GM18519 (cell line): Measurements from ENCODE around the gene FBN1.

Source experiments
- ATAC-seq: cut with Tn5 transposase; IDR thresholded peaks from one replicate; pipeline ENCODE4 v1.9.1; 2021; ENCODE audit warnings: mild to moderate bottlenecking, moderate library complexity; ENCODE audit not compliant: unreplicated experiment, low FRiP score

Gene FBN1

DNA sequence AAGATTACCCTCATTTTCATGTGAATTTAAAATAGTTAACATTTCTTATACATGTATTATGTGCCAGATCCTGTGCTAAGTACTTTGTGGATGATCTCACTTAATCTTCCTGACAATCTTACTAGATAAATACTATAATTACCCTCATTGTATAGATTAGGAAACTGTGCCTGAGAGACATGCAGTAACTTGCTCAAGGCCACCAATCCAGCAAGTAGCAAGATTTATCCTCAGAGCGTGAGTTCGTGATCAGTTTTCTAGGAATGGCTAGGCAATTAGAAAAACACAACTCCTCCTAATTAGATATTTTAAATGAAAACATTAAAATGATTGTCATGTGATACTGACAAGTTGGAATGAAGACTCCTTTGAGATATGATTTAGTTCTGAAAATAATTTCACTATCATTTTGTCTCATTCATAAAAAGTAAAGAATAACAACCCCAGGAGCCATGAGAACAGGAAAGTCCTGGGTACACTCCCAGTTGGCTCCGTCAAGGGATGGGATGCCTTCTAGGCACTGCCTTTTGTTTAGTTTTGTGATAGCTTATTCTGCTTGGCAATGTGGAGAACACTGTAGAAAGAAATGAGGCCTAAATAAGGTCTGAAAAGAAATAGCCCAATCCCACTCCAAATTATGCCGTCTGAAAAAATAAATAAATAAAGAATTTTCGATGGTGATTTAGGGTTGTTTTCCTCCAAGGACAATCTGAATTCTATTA is 61.3 kb downstream of the FBN1 start:
- ATAC-seq: no peak

DNA sequence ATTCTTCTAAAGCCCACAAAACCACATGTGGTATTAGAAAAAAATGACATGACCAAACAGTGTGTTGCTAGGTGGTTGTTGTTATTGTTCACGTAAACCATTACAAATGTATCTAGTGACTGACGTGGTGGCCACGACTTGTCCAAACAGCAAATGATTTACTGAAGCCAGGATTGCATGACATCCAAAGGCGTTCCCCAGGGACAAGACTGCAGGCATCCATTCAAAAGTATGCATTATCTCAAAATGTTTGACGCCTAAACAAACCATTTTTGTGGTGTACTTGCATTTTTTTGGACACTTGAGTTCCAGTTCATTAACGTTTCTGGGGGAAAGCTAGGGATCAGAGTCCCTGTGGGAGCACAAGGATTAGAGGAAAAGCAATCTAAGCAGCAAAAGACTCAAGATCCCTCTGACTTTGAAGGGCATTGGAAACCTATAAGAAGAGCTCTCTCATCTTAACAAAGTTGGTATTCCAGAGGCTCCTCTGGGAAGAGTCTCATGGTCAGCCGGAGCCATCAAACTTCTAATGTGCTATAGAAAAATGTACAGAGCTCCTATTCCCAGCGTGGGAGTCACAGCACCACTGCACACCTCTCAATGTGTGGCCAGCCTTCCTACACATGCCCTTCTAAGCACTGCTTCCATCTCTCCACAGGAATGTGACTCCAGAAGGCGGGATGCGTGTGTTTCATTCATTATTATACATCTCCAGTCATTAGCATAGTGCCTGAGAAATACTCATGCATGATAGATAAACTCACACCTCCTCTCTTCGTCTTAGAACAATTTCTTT is 62.9 kb downstream of the FBN1 start:
- no peak for ATAC-seq

DNA sequence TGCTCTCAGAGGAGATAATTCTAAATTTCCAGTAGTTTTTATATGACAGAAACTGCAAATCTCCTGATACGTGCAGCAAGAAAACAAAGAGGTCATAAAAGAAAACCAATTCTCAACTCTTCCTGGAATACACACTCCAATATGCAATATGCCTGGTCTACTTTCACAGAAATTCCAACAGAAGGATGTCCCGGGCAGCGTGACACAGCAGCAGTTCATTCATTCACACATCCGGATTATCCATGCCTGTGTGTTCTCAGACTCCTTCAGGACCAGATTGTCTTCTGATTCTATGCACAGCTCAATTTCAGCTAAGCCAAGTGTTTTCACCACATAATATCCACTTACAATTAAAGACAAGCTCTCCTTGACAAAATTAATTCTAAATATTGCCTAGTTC is 64.3 kb downstream of the FBN1 start:
- ATAC-seq: no peak

DNA sequence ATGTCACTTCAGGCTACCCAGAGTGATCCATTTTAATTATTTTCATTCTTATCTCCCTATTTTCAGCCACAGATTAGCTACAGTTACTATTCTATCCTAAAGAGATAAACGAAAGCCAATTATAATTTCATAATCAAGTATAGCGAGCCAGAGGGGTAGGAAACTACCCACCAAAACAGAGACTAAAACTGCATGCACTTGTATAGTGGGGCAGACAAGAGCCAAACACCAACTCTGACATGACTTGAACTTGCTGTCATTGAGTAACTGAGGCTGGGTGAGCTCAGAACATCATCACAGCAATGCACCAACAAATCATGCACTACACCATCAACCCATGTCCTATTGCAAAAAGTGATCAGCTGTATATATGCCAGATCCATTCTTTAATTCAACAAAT is 64.8 kb downstream of the FBN1 start:
- ATAC-seq: no peak

DNA sequence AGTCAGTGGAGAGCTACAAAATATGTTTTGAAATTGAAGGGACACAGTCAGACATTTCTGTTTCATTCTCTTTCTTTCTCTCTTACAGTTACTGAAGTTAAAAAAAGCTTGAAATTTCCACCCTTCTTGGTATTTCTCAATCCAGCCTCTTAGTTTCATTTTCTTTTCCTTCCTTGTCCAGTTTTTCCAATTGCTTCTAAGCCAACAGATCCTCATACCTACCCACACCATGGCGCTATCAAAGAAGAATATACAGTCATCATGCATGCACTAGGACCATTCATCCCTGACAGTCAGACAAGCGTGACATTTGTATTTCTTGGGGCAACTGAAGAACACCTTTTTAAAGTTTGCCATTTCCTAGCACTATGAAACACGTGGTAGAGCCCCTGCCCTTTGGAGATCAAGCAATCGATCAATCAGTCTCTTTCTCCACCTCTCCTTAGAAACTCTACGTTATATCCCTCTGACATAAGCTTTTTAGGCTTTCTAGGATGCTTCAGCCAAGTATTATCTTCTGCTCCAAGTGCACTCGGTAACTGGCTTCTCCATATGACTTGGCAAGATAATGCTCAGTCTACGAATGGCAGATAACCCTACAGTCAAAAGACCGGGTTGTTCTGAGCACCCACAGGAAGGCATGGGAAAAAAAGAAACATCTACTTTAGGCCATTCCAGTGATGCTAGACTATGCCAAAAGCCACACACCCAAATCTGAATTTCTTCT is 65.4 kb downstream of the FBN1 start:
- ATAC-seq: no peak

DNA sequence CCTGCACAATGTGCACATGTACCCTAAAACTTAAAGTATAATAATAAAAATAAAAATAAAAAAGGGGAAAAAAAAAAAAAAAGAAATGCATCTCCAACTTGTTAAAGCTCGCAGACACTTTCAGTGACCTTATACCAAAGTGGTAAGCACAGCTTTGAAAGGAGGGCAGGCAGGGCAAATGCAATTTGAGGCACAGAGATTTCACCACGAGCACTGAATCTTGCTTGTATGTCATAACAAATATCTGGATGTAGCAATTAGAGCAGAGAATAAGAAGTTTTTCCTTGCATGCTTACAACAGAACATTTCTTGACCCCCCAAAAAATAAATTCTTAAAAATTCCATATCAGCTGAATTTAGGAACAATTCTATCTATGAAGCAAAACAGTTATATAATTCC is 66.5 kb downstream of the FBN1 start:
- ATAC-seq: no peak

DNA sequence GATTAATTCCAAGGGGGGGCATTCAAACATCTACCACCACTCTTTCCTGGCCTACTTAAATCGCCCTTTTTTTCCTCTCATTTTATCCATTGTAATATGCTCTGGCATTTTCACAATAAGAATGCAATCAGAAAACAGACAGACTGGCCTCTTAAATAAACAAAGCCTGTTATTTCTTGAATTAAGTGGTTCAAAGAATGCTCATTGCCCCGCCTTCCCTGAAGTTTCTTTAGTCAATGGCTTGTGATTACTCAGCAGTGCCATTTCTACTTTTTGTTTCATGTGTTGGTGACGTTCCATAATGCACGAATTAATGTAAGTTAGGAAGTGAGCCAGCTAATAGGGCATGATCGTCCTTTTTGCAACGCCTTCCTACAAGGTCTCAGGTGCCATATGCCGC is 68.0 kb downstream of the FBN1 start:
- ATAC-seq: no peak

DNA sequence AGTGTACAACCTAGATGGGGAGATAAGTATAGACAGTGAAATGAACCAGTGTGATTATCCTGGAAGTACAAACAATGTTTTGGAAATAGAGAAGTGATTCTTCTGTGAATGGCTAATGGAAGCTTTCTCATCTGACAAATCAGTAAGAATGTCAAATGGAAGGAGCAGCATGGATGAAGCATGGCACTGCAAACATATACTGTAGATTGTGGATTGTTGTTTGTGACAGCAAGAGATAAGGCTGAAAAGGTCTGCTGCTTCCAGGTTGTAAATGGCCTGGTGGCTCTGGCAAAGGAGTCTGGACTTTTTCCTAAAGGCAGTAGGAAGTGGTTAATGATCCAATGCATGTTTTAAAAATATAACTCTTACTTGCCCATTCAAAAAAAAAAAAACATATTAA is 71.3 kb downstream of the FBN1 start:
- ATAC-seq: no peak

DNA sequence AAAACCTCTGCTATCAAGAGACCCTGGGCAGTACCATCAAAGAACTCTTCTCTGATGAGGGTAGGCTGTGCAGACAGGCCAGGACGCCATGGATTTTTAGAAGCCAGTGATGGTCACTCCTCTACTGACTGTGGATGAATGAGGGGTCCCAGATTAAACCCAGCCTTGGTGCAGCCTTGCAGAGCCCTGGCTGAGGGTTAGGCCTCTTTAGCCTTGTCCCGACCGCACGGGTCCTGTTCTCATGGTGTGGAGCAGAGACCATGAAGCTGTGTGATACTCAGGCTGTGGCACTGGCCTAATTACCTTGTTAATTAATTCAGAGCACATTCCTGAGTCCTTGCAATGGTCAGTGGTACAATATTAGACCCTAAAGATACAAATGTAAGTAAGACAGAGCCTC is 71.7 kb downstream of the FBN1 start:
- no peak for ATAC-seq

DNA sequence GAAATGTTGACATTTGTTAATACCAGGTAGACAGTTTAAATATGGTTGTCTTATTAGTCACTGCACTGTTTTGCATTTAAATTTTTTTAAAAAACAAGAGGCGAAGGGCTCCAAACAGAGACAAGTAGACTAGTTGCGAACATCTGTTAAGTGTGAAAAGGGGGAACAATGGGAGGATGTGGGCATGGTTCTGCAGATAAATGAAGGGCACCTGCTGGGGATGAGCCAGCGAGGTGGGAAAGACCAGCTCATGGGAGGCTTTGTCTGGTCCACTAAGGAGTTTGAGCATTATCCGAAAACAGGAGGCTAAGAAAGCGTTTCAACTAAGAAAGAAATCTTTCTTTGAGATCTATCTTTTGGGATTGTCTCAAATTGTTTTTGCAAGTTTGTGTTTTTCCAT is 72.7 kb downstream of the FBN1 start:
- ATAC-seq: no peak

DNA sequence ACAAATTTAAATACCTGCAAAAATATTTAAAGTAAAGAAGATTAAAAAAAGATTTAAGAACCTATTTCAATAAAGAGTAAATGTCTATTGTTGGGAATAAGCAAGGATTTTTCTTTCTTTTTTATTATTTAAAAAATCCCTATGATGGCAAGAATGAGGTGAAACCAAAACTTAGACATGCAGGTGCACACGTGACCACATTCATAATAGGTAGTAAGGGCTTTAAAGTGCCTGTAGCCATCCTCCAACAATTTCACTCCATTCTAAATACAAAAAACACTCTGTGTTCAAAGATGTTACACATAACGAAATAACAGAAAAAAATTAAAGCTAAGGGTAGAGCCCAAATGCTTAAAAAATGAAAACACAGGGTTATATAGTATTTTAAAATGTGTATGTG is 74.0 kb downstream of the FBN1 start:
- ATAC-seq: no peak

DNA sequence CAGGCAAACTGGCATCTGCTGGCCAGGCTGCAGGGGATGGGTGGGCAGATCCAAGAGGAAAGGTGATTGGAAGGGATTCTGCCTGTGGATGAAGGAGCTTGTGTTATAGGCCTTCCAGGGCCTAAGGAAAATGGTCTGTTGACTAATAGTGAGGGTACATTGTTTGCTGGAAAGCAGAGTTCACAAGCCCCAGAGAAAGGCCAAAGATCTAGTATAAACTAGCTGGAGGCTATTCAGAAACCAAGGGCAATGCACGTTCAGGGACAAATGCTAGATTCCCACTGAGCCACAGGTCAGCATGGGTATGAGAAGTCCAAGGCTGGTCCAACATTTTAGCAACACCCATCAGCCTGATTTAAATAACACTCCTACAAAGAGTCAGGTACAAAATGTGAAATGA is 74.7 kb downstream of the FBN1 start:
- no peak for ATAC-seq

DNA sequence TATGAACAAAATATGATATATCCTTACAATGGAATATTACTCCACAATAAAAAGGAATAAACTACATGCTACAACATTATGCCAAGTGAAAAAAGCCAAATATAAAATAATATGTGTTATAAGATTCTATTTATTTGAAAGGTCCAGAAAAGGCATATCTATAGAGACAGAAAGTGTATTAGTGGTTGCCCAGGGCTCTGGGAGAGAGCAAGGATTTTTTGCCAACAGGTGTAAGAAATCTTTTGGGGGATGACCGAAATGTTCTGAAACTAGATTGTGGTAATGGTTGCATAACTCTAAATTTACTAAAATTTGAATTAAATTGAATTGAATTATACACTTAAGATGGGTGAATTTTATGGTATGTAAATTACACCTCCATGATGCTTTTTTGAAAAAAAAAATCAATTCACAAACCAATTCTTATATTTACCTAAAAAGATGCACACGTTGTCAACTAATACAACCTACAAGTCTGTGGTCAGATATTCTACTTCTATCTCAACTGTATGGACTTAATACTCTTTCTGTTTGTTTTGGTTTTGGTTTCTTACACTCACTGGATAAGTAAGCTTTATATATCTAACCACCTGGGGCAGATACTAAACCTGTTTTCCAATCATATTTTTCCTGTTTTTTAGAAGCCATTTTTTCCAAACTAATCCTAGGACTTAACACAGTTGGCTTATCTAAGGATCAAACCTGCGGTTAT is 75.8 kb downstream of the FBN1 start:
- no peak for ATAC-seq

DNA sequence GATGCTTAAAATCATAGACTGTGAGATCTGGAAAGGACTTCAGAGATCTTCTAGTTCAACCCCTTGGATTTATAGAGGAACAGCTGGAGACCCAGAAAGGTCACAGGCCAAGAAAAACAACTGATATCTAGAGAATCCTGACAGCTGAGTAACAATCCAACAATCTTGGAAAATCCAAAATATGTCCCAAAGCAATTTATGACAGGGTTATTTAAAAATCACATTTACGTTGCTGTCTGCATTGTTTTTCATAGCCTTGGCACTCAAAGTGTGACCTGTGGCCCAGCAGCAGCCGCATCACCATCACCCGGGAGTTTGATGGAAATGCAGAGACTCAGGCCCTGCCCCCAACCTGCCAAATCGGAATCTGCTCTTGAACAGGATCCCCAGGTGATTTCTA is 78.8 kb downstream of the FBN1 start:
- no peak for ATAC-seq

DNA sequence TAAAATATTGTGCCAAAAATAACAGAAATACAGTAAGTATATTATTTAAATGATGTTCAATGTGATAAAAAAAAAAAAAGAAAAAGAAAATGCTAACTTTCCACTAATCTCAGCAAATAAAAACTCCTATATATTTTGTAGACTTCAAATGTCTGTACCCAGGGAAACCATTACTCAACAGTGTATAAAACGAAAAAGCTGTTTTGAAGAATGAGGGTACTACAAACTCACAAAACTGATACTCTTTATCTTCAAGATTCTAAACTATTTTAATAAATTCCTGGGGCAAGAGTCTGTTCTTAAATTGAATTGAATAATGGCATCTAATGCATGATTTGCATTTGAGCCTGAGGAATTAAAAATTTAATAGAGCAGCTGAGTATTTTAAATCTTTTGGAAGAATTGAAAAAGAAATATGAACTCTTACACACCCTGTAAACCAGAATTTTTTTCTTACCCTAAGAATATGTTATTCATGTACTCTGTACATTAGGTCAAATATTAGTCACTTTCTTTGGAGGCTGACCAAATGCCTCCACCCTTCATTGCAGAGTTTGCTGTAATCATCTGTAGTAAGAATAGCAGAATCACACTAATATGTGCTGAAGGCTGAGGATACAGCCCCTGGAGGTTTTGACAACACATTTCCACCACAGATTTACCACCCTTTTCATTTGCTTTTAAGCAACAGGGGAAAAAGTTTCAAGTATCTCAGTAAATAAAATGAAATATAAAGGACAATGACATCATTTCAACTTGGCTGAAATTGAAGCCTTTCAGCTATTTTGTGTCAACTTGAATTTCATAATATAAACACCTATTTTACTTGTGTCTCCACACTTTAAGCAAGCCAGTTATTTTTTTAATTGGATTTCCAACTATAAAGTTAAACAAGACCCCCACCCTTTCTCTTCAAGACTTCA is 79.7 kb downstream of the FBN1 start:
- no peak for ATAC-seq

DNA sequence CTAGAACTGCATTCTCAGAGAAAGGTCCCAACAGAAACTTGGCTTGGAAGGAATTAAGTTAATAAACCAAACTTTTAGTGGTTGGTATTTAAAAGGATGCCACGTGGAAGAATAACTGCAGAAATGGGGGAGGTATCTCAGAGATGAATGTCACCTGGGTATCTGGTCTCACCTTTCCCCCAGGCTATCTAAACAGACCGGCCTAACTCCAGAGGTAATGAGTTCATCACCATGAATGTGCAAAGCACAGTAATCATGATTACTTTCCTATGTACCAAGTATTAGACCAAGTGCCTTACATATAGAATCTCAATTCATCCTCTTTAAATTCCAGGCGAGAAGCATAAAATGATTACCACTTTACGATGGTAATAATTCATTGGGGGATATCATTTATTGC is 80.8 kb downstream of the FBN1 start:
- no peak for ATAC-seq

DNA sequence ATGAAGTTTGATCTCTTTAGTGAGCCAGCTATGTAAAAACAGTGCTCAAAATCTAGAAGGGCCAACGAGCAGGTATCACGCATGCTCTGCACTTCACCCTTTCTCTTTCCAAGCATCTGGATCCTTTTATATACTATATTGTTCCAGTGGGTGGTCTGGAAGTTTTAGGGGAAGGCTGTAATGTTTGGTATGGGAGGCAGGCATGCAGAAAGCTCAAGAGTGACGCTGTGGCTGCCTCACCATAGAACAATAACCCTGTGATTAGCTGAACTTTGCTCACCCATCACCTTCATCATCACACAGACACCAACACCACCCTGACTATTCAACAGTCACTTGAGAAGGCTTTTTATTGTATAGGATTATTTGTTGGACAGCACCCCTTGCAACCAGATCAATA is 81.6 kb downstream of the FBN1 start:
- ATAC-seq: no peak

DNA sequence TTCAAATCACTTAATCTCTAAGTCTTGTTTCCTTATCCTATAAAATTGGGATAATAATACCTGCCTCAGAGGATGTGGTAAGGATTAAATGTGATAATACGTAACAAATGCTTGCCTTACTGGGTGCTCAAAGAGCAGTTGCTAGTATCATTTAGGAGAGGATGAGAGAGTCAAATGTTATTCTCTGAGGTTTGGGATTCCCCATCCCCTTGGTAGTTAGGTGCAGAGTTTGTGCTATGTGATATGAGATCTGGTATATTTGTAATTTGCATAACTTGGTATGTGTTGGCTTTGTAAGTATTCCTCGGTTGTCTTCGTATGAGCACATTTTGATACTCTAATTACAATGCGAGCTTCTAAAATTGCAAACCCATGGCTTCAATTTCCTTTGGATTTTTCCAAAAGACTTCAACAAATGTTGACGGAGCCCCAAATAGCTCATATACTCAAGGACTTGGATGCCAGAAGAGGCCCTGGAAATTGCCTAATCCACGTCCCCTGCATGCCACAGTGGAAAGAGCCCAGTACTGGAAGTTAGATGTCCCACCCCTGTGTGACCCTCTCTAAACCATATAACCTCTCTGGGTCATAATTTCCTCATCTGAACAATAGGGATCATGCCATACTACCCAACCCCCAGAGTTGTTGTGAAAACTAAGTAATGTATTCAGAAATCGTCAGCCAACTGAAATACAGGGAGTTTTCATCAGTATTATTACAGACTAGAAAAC is 85.0 kb downstream of the FBN1 start:
- ATAC-seq: peak; percentile 67

DNA sequence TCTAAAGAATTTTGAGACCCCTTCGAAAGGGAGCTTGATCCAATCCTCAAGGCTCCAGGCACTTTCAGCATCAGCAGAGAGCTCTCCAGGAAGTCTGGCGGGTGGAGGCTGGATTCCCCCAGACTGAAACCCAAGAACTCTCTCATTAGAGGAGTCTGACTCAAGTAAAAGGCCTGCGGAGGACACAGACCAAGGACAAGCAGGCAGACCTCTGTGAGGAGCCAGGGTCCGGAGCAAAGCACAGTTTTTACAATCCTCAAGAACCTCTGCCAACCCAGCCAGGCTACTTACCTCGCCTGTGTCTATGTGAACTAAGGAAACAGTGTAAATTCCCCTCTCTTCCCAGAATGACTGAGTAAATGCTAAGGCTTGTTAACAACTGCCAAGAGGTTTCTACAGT is 86.2 kb downstream of the FBN1 start:
- ATAC-seq: no peak
